CD1c-positive myeloid dendritic cell (primary cell): ENCODE data around the gene FAM114A1.

ENCODE experiments used
- DNase-seq: peaks from one replicate; pipeline ENCODE4 v3.0.0-alpha.2; 2016; ENCODE audit errors: extremely low spot score

Gene FAM114A1

DNA sequence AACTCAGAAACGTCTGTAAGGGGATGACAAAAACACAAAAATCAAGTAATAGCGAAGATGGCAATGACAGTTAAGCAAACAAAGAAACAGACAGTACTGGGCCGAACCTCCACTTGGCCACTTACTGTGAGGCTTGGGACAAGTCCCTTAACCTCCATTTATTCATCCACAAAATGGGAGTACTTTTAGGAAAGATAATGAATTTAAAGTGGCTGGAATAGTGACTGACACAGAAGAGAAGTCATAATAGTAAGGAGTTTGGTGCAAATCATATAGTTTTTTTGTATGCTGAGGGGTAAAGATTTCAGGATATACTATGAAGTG lies 9.5 kb upstream of the FAM114A1 start:
- DNase-seq: no peak

DNA sequence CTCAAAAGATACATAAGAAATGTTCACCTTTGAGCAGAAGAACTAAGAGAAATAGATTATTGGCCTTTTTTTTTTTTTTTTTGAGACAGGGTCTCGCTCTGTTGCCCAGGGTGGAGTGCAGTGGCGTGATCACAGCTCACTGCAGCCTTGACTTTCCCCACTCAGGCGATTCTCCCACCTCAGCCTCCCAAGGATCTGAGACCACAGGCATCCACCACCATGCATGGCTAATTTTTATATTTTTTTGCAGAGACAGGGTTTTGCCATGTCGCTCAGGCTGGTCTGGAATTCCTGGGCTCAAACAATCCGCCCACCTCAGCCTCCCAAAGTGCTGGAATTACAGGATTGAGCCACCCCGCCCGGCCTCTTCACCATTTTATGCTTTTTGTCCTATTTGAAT lies 8.1 kb upstream of the FAM114A1 start:
- no peak for DNase-seq

DNA sequence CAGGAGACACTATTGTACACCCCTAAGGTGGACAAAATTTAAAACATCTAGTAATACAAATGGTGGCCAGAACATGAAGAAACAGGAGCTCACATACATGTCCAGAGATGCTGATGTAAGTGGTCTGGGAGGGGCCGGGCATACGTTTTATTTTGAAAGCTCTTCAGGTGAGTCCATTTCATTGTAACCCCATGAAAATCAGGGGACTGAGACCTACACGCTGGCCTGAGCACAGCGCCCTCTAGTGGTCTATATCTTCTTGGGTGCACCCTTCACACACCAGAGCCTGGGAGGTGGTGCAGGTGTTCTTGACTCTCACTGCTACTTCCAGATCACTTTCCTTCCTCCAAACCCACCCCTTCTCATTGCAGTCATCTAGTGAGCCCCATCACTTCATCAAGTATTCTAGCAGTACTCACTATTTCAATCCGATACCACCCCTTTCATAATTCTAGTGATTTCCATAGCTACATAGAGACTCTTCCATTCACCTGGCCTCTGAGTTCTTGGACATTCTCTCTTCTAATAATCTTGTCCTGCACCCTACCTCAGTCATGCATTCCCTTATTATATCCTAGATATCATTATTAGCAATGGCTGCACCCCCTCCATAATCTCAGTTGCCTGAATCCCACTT lies 6.7 kb upstream of the FAM114A1 start:
- peak; percentile 78 for DNase-seq

DNA sequence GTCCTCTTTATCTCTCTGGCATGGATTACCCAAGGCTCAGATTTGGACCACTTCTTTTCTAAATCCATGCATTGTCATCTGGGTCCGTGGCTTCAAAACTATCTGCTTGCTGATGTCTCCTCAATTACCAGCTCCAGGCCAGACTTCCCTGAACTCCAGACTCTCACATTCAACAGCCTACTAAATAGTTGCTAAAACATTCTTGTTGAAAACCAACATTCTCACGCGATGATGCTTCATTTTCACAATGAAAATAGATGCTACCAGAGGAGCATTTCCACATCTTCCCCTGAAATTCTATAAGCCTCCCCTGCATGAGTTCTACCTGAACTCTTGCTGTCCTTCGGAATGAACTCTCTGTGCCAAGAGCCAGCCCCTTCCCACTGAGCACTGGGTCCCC lies 5.8 kb upstream of the FAM114A1 start:
- no peak for DNase-seq

DNA sequence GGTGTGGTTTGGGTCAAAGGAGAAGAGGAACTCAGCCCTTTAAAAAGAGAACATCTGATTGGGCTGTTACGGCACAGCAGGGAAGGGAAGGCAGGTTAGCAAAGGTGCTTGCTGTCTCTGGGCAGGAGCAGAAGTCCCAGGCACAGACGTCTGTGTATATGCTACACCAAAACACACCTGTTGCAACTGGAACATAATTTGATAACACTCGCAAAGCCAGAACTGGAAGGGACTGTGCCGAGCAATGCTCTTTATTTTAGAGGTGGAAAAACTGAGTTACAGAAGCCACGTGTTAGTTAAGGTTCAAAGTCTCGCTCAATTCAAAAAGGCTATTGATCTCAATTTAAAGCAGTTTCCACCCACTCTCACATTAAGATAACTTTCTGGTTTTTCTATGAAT lies 2.2 kb upstream of the FAM114A1 start:
- no peak for DNase-seq

DNA sequence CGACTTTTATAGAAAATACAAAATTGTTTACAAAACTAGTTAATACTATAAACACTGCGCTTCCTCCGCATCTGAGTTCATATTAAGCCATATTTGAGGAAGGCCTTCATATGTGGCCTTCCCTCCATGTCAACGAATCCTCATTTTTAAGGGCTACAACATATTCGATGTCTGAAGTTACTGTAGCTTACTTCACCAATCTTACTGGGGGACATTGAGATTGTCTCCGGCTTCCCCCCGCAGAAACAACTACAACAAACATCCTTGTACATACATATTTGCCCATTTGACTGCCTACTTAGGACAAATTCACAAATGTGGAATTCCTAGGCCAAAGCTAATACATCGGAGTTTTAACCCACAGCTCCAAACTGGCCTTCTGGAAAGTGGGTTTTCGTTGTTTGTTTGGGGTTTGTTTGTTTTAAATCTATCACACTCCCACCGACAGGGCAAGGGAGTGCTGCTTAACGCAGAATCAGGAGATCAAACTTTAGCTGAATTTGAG lies 581 bp upstream of the FAM114A1 start:
- DNase-seq: no peak

DNA sequence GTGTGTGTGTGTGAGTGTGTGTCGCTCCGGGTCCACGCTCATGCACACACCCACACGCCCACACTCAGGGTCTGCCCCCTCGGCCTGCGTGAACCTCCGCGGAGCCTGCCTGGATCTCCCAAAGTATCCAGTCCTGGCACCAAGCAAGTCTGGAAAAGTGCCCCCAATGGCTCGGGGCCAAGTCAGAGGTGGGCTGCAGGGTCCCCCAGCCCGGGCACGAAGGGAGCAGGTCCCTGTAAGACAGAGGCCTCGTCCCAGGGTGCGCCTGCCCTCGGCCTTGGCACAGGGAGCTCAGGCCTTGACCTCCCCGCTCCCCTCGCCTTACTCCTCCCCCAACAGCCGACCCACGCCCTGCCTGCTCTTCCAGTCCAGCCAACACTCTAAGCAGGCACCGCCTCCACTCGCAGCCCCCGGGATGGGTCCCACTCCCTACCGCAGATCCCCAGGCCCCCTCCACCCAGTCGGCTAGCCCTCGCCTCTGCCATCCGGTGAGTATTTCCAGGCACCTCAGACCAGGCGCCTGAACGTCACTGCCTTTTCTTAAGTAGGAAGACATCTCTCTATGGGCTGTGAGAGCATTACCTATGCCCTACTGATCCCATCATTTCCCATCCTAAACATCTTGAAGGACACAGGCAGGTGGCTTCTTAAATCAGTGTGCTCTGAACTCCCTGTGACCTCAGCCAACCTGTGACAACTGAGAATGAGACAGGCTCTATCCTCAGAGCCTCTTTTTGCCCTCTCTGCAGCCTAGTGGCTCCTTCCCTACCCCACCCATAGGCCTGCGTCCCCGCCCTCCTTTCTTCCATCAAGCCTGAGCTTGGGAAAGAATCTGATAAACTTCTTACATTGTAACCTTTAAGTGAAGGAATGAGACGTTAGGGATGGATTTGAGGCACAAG lies 704 bp downstream of the FAM114A1 start:
- no peak for DNase-seq

DNA sequence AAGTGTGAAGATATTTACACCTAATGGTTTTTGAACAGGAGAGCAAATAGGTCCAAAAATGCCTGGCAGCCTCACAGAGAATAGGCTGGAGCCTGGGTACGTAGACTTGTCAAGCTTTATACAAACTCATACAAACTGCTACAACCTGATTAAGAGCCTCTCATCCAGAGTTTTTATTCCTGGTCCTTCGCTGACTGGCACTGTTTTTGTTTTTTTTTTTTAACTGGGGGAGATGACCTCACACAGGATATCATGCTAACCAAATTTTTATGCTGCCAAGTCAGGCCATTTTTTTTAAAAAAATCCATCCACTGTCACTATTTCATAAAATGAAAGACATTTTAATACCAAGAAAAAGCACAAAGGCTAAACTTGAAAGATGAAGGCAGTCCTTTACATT lies 1.9 kb downstream of the FAM114A1 start:
- DNase-seq: no peak

DNA sequence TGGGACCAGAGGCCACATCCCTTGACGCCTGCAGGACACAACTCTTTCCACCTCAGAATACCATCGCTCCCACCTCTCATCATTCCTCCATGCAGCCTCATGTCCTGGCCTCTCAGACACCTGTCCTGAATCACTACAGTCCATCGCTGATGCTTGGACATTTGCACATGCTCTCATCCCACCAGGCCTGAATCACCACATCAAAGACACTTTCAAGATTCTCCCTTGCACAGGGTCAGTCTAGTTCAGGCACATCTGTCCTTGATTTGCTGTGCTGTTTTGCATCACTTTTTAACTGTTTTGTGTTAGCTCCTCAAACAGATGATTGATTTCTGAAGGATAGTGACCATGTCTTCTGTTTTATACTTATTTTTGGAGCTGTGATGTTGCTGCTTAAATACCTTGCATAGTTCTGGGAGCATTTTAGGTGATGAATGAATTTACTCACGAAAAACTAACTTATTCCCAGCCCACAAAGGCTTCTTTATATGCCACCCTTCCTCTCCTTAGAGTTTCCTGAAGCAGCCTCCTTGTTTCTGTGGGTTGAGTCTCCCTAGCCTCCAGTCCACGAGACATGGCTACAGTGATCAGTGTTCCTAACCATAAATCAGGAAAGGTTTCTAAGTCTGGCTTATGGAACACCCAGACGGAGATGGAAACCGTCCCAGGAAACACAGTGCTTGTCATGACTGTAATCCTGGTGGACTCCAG lies 2.6 kb downstream of the FAM114A1 start:
- no peak for DNase-seq

DNA sequence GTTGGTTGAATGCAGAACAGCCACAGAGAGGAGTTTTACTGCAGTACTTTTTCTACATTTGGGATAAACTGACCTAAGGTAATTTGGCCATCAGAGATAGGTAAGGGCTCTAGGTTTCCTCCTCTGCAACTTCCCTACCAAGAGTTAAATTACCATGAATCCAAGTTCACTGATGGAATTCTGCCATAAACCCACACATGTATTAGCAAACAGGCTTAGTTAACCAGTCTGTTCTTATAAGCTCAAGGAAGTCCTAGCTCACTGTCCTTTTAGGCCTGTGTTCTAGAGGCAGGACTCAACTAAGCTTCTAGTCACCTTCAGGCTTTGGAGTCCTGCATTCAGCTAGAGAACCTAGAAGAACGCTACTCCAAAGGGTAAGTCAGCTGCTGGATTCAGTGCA lies 4.0 kb downstream of the FAM114A1 start:
- DNase-seq: no peak

DNA sequence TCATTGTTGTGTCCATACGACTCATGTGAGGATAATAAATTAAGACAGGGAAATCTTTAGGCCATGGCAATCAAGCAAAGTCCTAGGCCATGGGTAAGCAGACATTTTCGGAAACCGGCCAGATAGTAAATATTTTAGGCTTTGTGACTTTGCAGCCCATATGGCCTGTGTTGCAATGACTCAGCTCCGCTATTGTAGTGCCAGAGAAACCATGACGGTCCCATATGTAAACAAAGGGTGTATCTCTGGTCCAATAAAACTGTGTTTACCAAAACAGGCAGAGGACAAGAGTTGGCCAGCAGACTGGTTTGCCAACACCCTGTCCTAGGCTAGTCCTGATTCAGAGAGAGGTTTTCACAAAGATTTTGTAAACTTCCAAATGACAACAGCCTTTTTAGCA lies 5.0 kb downstream of the FAM114A1 start:
- no peak for DNase-seq

DNA sequence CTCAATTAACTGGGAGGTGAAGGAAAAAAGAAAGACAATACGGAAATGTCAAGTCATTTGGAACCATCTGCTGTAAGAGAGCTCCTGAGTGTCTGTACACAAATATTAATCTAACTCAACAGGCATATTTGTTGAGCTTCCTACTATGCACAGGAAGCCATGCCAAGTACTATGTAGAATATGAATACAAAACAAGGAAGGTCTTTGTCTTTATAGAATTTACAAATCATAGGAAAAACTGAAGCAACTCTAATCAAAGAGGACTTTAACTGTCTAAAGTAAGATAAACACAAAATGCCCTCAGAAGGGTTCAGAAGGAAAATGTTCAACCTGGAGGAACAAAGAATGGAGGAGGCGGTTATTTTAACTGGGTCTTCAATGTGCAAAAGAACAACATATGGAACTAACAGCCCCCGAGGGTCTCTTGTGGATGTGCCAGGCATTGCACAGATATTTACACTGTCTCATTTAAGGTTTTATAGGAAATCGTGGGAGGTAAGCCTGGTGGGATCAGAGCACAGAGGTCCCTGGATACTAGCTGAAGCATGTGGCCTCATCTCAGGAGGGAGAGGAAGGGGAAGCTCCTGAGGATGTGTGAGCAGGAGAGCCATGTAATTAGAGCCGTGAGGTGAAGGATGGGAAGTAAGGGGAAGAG lies 5.8 kb downstream of the FAM114A1 start:
- DNase-seq: no peak

DNA sequence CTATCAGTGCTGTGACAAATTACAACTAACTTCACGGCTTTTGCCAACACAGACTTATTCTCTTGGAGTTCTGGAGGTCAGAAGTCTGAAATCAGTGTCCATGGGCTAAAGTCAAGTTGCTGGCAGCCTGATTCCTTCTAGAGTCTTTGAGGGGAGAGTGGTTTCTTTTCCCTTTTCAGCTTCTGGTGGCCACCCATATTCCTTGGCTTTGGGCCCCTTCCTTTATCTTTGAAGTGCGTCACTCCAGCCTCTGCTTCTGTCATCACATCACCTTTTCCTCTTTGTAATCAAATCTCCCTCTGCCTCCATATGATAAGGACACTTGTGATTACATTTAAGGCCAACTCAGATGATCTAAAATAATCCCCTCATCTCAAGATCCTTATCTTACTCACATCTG lies 9.0 kb downstream of the FAM114A1 start:
- no peak for DNase-seq

DNA sequence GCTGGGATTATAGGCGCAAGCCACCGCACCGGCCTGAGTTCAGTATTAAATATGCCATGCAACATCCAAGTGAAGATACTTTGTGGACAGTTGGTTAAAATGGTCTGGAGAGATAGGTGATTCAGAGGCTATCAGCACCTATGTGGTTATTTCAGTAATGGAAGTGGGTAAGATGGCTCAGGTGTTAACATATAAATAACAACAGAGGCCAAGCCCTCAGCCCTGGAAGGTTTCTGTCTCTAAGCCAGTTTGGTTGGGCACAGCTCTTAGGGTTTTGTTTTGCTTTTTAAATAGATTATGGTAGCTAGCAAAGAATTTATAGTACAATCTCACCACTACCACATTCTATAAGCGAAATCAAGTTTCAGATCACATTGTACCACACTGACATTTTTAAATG lies 16.6 kb downstream of the FAM114A1 start:
- no peak for DNase-seq

DNA sequence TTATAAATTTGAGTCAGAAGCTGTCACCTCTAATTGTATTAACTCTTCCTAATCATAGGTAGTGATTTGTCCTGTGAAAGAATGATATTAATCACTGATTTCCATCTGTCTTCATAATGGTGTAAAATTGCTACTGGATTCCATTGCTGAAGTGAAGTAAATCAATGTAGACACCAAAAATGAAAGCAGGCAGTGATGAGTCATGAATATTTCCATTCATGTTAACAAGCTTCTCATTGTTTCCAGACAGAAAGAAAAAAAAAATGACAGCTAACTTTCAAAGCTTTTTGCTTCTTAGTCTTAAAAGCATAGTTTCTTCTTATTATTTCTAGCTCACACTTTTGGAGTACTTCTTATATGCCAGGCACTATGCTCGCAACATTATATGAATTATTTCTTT lies 21.5 kb downstream of the FAM114A1 start:
- no peak for DNase-seq

DNA sequence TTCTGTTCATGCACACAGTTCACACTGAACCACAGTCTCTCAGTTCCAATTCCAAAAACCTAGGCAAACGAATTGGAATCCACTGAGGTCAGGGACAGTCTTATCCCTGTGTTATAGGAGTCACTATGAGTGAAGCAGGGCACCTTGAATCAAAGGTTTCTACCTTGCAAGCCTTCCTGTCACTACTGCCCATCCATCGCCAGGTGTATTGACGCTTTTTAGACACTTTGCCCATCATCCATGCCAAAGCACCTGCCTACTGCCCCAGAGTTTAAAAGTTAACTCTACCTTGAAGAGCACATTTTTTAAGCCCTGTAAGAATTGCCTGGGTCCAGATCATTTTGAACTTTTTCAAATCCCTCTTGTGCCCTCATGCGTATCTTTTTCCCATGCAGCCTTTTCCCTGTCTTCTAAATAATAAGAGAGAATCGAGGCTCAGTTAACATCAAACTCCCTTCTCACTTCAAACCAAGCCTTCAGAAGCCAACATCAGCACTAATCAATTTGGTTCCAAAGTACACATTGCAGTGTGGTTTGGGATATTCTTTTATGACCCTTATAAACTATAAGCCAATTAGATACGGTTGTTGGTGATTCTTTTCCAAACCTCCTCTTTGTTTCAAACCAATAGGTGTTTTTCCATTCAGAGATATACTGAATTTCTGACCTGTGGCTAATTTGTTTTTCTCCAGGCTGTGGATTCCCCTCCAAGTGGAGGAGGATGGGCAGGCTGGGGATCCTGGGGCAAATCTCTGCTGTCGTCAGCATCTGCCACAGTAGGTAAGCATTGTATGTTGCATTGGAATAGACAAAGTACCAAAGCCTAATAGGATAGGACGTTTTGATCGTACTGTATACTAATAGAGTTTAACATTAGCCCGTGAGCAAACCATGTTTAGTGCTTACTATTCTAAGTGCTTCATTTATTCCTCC lies 23.7 kb downstream of the FAM114A1 start:
- DNase-seq: no peak

DNA sequence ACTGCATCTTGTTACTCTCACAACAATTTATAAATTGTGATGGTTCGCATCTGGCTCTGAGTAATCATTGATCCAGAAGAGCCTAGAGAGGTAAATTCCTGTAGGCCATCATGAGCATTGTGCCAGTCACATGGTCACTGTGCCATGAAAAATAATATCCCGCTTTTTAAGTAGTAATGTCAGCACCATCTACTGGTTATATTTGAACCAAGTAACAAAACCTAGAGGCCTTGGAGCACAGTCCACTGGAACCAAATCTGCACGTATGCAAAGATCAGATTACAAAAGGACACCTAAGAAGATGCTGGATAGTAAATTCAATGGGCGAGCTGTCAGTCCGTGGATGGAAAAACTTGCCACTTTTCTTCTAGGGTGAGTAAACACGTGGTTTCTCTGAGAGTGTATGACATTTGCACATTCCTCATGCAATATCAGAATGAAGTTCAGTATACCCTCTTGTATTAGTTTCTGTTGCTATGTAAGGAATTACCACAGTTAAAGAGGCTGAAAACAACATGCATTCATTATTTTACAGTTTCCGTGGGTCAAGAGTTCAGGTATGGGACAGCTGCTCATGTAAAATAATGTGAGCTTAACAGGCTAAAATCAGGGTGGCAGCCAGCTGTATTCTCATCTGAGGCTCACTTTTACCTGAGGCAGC lies 26.8 kb downstream of the FAM114A1 start:
- DNase-seq: no peak

DNA sequence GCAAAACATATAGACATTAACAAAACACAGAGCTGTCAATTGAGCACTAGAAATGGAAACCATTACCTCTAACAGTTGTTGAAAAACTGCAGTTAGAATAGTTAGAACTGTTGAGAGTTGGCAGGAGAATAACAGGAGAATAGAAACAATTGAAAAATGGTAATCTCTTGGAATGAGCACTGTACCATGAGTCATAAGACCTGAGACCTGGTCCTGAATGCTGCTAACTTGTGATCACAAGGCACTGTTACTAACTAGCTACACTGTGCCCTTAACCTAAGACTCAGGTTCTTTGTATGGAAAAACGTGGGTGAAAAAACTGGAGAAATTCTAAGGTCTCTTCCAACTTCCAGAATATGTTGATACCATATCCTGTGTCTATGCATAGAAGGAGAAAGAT lies 29.3 kb downstream of the FAM114A1 start:
- no peak for DNase-seq

DNA sequence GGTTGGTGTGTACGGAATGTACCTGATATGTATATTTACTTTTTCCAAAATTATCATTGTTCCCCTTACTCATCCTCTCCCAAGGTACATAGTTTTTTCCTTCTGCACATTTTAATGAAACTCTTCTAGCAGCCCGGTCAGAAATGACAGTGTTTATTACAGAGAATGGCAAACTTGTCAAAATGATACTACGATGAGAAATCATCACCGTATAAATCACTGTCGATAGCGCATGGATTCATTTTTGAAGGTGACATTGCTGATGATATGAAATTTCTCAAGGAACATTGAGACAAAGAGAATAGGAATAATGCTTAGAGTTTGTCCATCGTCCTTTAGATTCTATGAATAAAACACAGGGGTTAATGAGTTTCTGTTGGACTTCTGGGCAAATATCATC lies 30.6 kb downstream of the FAM114A1 start:
- no peak for DNase-seq

DNA sequence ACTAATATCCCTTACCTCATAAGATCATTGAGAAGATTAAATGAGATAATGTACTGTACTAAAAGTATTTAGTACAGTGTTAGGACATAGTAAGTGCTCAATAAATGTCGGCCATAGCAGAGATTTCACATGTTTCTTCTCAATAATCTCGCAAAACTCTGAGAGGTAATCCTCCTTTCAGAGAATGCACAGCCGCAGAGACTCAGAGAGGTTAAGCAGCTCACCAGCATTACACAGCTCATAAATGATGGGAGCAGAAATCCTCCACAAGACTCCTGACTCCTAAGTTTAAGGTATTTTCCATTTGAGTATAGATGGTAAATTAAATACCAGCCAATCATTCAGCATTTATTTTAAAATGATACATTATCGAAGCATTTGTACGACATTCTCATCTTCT lies 34.6 kb downstream of the FAM114A1 start:
- no peak for DNase-seq

DNA sequence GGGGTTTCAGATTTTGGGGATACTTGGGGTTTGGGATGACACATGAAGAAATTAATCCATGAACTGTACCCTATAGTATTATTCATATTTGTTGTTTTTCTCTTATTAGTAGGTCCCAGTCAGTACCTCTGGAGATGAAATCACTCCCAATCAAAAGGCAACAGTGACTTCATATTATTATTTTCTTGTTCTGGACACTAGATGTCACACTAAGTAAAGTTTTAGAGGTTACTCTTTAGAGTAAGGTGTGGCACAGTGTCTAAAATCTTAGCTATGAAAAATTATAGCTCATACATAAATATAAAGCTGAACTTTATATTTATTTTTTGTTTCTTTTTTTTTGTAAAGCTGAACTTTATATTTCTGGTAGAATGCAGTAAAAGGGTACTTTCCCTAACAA lies 35.1 kb downstream of the FAM114A1 start:
- peak; percentile 48 for DNase-seq
